Measurements from ENCODE around the gene MTMR6. TPM values are rescaled to one million over a fixed set of nuclear protein-coding genes. Genes with fewer than 3 reads are reported as not detected.

Gene MTMR6
- total and polyA plus RNA-seq, 2 experiments from 2014 or later: 6.9 to 17.2 TPM

DNA sequence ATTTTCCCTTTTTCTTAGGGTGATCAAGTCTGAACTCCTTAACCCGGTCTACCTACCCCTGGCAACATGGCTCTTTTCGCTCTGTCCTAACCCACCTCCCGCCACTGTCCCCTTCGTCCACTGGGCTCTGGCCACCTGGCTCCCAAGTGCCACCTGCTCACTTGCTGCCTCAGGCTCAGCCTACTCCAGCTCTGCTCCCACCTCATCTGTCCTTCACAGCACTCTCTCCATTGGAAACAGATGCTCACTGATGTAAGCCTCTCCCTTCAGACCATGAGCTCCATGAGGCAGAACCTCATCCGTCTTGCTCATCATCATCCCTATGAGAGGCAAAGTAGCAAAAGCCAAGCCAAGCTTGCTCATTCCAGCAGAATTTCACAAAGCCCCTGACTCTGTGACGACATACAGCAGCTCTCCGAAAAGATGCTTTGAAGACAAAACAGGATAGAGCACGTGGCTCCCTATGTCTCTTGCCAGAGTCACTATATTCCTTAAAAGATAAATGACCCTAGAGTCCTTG lies 79.9 kb downstream of the MTMR6 start:
- no peaks in the 10 kb centered on the region for H3K4me1 ChIP-seq (ENCODE audit: insufficient read depth)
- H3K79me2 ChIP-seq: no peaks in the 10 kb centered on the region
- no peaks in the 10 kb centered on the region for H3K9me3 ChIP-seq (ENCODE audit: low read depth)
- no peak overlapping the region for H2AFZ ChIP-seq
- H3K4me3 ChIP-seq: no peak overlapping the region
- DNase-seq (ENCODE audit: low spot score): no peak
- H3K27me3 ChIP-seq: no peaks in the 10 kb centered on the region
- H4K20me1 ChIP-seq (ENCODE audit: insufficient read depth, poor library complexity, severe bottlenecking): no peaks in the 10 kb centered on the region
- H3K9me2 ChIP-seq (replicated peaks; ENCODE audit: insufficient read depth): no peaks in the 10 kb centered on the region
- no peak overlapping the region for H3K4me2 ChIP-seq
- TF ChIP-seq, protein P1, sequence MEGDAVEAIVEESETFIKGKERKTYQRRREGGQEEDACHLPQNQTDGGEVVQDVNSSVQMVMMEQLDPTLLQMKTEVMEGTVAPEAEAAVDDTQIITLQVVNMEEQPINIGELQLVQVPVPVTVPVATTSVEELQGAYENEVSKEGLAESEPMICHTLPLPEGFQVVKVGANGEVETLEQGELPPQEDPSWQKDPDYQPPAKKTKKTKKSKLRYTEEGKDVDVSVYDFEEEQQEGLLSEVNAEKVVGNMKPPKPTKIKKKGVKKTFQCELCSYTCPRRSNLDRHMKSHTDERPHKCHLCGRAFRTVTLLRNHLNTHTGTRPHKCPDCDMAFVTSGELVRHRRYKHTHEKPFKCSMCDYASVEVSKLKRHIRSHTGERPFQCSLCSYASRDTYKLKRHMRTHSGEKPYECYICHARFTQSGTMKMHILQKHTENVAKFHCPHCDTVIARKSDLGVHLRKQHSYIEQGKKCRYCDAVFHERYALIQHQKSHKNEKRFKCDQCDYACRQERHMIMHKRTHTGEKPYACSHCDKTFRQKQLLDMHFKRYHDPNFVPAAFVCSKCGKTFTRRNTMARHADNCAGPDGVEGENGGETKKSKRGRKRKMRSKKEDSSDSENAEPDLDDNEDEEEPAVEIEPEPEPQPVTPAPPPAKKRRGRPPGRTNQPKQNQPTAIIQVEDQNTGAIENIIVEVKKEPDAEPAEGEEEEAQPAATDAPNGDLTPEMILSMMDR (IDR thresholded peaks at IDR 0.05; ENCODE audit: poor library complexity): no peak
- TF ChIP-seq EZH2phosphoT487 (IDR thresholded peaks at IDR 0.05; ENCODE audit: low read depth, severe bottlenecking, unreplicated experiment): no peak
- no peak for TF ChIP-seq EZH2 (IDR thresholded peaks at IDR 0.05; ENCODE audit: borderline replicate concordance)
- H3K27ac ChIP-seq: no peak overlapping the region
- WGBS (ENCODE audit: low lambda C conversion rate, missing lambda C conversion rate): 85% methylated on average over 8 of the region's 8 CpGs
- H3K36me3 ChIP-seq (replicated peaks; ENCODE audit: insufficient read depth, low read depth): no peaks in the 10 kb centered on the region

DNA sequence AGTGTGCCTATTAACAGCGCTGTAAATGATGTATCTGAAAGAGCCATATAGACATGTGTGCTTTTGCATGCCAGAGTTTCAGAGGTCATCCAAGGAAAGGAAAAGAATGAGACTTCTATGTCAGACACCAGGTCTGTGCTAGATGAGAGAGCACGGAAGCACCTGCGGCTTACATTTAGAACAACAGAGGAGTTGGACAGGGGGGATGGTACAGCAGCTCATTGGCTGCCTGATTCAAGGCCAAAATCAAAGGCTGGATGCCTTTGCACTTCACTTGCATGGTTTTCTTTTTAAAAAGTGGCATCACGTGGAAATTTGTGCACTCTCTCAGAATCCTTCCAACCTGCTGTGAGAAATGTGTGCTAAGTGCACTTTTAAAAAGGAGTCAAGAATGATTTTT lies 82.4 kb downstream of the MTMR6 start:
- H3K9me3 ChIP-seq (ENCODE audit: low read depth): no peaks in the 10 kb centered on the region
- TF ChIP-seq EZH2phosphoT487 (IDR thresholded peaks at IDR 0.05; ENCODE audit: low read depth, severe bottlenecking, unreplicated experiment) (no peak), EZH2 (IDR thresholded peaks at IDR 0.05; ENCODE audit: borderline replicate concordance) (no peak)
- TF ChIP-seq, protein P1 (IDR thresholded peaks at IDR 0.05; ENCODE audit: poor library complexity): no peak
- no peak overlapping the region for H3K4me3 ChIP-seq
- no peaks in the 10 kb centered on the region for H3K4me1 ChIP-seq (ENCODE audit: insufficient read depth)
- no peaks in the 10 kb centered on the region for H3K27me3 ChIP-seq
- H3K4me2 ChIP-seq: no peak overlapping the region
- no peaks in the 10 kb centered on the region for H3K9me2 ChIP-seq (replicated peaks; ENCODE audit: insufficient read depth)
- H2AFZ ChIP-seq: no peak overlapping the region
- no peak overlapping the region for H3K27ac ChIP-seq
- H3K36me3 ChIP-seq (replicated peaks; ENCODE audit: insufficient read depth, low read depth): no peaks in the 10 kb centered on the region
- no peaks in the 10 kb centered on the region for H3K79me2 ChIP-seq
- no peaks in the 10 kb centered on the region for H4K20me1 ChIP-seq (ENCODE audit: insufficient read depth, poor library complexity, severe bottlenecking)
- no peak for DNase-seq (ENCODE audit: low spot score)
- 90% methylated on average over 4 of the region's 4 CpGs for WGBS (ENCODE audit: low lambda C conversion rate, missing lambda C conversion rate)

DNA sequence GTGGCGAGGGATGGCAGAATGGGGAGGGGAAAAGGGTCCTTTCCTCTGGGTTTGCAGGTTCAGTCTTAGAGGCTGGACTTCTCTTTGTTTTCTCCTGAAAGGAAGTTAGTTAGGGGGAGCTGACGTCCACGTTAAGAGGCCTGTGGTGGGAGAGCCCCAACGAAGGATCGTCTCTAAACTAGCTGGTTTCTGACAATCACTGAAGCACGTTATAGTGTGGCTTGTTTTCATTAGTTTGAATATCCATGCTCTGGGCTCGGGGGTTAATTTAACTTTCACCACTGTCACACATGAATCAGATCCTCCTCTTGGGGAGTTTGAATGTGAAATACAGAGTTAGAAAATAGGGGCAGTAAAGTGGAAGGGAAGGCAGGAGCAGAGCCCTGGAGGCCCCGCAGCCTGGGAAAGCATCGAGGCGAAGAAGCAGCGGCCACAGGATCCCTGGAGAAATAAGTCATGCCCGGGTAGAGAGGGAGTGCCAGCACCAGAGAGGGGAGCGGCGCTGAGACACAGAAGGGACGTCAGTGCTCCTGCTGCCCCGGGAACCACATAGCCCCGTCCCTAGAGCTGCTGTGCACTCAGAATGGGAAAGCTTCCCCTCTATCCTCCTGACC lies 84.1 kb downstream of the MTMR6 start:
- no peak overlapping the region for H3K4me2 ChIP-seq
- H3K79me2 ChIP-seq: no peaks in the 10 kb centered on the region
- WGBS (ENCODE audit: low lambda C conversion rate, missing lambda C conversion rate): 70% methylated on average over 17 of the region's 17 CpGs
- no peaks in the 10 kb centered on the region for H4K20me1 ChIP-seq (ENCODE audit: insufficient read depth, poor library complexity, severe bottlenecking)
- no peak overlapping the region for H3K27ac ChIP-seq
- no peaks in the 10 kb centered on the region for H3K9me3 ChIP-seq (ENCODE audit: low read depth)
- H3K9me2 ChIP-seq (replicated peaks; ENCODE audit: insufficient read depth): no peaks in the 10 kb centered on the region
- no peak for DNase-seq (ENCODE audit: low spot score)
- no peaks in the 10 kb centered on the region for H3K36me3 ChIP-seq (replicated peaks; ENCODE audit: insufficient read depth, low read depth)
- no peak overlapping the region for H3K4me3 ChIP-seq
- TF ChIP-seq, protein P1 (IDR thresholded peaks at IDR 0.05; ENCODE audit: poor library complexity): no peak
- TF ChIP-seq EZH2 (IDR thresholded peaks at IDR 0.05; ENCODE audit: borderline replicate concordance): no peak
- TF ChIP-seq EZH2phosphoT487 (IDR thresholded peaks at IDR 0.05; ENCODE audit: low read depth, severe bottlenecking, unreplicated experiment): no peak
- H3K27me3 ChIP-seq: no peaks in the 10 kb centered on the region
- H2AFZ ChIP-seq: no peak overlapping the region
- H3K4me1 ChIP-seq (ENCODE audit: insufficient read depth): no peaks in the 10 kb centered on the region

All from hepatocyte (in vitro differentiated cells).